ENCODE data around the gene KCNH8.
A peak's percentile ranks its signal among the peaks of the same experiment; 100 is the strongest.

KCNH8 gene

DNA sequence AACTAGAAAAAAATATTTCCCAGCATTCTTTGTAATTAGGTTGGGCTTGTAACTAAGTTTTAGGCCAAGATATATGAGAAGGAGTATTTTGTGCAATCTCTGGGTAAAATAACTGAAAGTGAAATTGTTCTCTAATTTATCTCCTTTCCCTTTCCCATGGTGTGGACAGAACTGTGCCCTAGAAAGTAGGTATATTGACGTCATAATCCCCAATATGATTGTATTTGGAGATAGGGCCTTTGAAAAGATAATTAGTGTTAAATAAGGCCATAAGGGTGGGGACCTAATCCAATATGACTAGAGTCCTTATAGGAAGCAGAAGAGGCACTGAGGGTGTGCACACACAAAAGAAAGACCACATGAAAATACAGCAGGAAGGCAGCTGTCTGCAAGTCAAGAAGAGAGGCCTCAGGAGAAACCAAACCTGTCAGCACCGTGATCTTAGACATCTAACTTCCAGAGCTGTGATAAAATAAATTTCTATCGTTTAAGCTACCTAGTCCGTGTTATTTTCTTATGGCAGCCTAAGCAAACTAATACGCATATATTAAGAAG is 106.6 kb downstream of the KCNH8 start:
- DNase-seq, result peak; percentile 26

DNA sequence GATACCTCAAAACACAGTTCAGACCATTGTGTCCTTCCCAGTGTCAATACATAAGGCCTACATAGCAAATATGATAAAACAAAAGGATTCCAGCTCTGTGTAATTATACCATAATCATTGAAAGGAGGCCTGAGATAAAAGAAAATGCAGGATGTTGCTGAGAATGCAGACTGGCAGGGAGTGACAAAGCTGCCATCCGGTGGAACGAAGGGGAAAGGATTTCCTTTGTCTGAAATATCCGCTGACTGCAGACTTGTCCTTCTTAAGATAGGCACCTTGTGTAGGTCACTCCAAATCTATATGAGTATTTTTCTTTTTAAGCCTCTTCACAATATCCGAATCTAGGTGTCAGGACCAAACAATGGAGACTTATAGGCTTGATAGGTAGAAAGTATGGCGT is 108.0 kb downstream of the KCNH8 start:
- no peak for DNase-seq

DNA sequence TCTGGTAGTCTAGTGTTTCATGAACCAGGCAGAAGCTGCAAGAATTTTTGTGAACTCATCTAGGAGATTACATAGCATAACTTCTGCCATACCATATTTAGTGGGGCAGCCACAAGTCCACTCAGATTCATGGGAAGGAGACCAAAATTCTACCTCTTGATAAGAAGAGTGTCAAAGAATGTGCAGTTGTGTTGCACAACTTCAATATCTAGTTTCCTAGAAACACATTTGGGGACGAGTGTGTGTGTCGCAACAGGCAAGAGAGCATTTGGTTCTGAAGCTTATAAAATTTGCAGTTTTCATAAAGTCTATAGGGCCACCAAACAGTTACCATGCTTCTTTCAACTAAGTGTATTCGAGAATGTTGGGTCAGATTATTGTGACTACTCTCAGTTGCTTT is 115.3 kb downstream of the KCNH8 start:
- DNase-seq, result no peak

DNA sequence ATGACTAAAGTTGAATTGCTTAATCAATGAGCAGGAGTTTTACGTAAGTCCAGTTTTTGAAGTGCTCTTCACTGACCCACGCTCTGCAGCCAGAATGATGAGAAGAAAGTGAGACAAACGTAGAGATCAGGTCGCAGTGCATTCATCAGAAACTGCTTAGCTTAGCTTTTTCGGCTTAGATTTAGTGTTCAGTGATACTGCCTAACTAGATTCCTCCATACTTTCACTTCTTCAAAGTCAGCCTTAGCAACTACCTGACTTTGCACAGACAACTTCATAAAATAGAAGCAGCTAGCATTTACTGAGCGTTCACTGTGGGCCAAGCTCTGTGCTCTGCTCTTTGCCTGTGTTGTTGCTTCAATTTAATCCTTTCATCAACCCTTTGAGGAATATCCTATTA is 116.1 kb downstream of the KCNH8 start:
- no peak for DNase-seq

GRCh38 chr3:19267040-19267439 is 118.7 kb downstream of the KCNH8 start:
- no peak for DNase-seq

- no peak for DNase-seq
Observed at GRCh38 chr3:19270481-19270880, 122.2 kb downstream of the KCNH8 start.

DNA sequence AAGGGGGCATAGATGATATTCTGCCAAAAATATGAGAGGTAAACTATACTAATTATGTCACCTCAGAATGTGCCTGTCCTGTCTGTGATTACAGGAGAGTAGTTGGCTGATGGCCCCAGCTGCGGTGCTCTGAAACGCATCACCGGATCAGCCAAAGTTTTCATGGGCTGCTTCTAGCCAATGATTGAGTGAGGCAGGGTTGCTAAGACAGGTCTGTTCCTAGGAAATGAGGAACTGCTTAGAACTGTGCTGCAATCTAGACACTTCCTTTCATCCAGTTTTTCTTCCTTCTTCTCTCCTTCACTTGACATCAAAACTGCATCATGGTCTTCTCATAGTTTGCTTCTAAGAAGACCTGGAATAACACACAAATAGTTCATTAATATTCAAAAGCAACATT is 124.0 kb downstream of the KCNH8 start:
- no peak for DNase-seq

- DNase-seq, result no peak
Observed at GRCh38 chr3:19273091-19273490, 124.8 kb downstream of the KCNH8 start.

DNA sequence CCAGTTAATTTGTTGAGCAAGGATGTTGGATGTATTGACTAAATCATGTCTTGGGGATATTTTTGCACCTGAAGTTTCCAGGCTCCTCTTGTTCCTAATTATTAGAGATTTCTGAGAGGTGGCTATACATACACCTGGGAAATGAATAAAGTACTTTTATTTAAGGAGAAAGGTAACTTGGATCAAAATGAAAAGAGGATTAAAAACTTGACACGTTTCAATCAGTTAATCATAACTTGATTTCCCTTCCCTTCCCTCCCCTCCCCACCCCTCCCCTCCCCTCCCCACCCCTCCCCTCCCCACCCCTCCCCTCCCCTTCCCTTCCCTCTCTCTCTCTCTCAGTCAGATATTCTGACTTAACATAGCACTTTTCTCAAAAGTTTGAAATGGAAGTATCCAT is 126.3 kb downstream of the KCNH8 start:
- DNase-seq, result no peak

DNA sequence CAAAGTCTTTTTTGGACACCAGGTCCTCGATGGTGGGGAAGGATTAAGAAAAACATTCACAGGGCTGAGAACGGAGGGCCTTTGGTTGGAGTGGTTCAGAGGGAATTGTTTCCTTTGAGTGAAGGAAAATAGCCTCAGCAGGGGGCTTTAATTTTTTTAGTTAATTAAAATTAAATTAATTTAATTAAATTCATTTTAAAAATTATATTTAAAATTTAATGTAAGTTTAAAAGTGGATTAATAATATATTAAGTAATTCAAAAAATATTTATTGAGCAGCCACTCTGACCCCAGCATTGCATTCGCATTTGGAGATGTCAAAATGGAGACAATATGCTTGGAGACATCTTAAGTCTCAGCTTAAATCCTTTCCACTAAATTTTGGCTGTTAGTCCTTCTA is 136.7 kb downstream of the KCNH8 start:
- no peak for DNase-seq

DNA sequence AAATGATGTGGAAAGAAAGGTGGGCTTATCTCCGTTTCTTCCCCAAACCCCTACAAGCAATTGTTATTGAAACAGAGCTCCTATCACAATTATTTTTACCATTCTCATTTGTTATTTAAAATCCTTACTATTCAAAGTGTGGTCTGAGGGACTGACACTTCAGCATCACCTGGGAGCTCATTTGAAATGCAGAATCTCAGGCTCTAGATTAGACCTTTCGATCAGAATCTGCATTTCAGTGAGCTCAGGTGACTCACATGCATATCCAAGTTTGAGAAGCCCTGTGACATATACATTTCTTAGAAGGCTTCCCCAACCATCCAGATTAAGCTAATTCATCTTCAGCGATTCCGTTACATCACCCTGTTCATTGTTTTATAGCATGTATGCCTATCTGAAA is 145.0 kb downstream of the KCNH8 start:
- no peak for DNase-seq

- no peak for DNase-seq
Observed at GRCh38 chr3:19295208-19295607, 146.9 kb downstream of the KCNH8 start.

DNA sequence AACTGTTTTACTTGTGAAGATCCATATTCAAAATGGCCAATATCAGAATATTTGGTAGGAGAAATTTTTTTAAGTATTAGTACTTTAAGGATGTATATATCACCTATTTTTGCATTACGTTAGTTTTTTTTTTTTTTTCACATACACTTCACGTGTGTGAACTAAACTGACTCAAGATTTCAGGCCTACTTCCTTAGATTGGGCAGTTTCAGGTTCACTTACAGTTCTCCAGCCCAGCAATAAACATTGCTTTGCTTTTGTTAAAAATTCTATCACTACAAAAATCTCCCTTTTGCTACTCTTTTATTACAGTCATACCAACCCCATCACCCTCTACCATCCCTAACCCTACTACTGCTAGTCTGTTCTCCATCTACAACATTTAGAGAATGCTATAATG is 183.6 kb downstream of the KCNH8 start:
- DNase-seq, result no peak

GRCh38 chr3:19334120-19334519 is 185.8 kb downstream of the KCNH8 start:
- DNase-seq, result no peak

DNA sequence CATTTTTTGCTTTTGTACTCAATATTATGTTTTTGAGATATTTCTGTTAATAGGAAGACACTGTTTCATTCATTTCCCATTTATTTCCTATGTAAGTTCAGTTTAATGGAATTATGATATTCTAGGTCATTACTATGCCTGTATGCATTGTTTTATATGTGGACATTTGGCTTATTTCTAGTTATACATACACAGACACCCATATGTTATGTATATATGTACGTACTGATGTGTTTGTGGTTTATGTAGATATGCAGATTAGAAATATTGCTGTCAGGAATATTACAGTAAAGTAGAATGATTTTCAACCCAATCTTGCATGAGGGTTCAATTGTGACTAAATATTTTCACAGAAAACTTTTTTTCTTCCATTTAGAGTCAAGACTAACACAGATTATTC is 190.5 kb downstream of the KCNH8 start:
- no peak for DNase-seq

- no peak for DNase-seq
Observed at GRCh38 chr3:19342389-19342788, 194.1 kb downstream of the KCNH8 start.

- DNase-seq, result peak; percentile 21
Observed at GRCh38 chr3:19346759-19347158, 198.4 kb downstream of the KCNH8 start.

GRCh38 chr3:19347671-19348070 is 199.4 kb downstream of the KCNH8 start:
- no peak for DNase-seq

GRCh38 chr3:19348500-19348899 is 200.2 kb downstream of the KCNH8 start:
- no peak for DNase-seq

- peak; percentile 43 for DNase-seq
Observed at GRCh38 chr3:19348941-19349564, 200.7 kb downstream of the KCNH8 start.

DNA sequence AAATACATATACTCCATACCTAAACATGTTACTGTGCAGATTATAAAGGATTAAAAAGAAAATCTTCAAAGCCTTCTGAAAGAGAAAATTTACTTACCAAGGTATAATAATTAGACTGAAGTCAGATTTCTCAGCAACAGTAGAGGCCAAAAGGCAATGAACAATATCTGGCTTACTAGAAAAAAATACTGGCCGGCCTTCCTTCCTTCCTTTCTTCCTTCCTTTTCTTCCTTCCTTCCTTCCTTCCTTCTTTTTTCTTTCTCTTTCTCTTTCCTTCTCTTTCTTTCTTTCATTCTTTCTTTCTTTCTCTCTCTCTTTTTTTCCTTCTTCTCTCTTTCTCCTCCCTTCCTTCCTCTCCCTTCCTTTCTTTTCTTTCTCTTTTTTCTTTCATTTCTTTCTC is 209.6 kb downstream of the KCNH8 start:
- no peak for DNase-seq

- no peak for DNase-seq
Observed at GRCh38 chr3:19363071-19363470, 214.8 kb downstream of the KCNH8 start.

GRCh38 chr3:19364148-19364547 is 215.8 kb downstream of the KCNH8 start:
- no peak for DNase-seq

GRCh38 chr3:19365471-19365870 is 217.2 kb downstream of the KCNH8 start:
- DNase-seq, result no peak

DNA sequence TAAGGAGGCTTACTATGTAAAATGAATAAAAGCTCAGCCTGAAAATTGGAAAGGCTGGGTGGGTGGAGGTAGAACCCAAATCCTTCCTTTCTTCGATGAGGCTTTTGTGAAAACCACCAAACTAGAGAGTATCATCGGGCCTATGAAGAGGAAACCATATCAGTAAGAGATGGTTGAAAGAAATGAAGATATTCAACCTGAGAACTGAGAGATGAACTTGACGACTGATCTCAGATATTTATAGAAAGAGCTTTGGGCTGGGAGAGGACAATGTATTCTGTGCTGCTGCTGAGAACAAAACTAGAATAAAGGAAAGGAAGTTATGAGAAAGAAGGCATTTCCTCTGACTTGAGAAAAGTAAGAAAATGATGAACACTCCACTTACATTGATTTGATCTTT is 236.6 kb downstream of the KCNH8 start:
- no peak for DNase-seq
